Stimulated activated CD4-positive, alpha-beta T cell treated with anti-CD3 and anti-CD28 coated beads, Interleukin-1b, Interleukin-23, amount 100 ng/mL, for 1 hour (primary cell): Measurements from ENCODE around the gene CEP76.
"Not testable (repeated sequence)": the region's sequence is repeated elsewhere in the genome, so short reads cannot be mapped to it uniquely, and the experiment has no call there.

ENCODE experiments used
- DNase-seq, 2 donors: peaks; one replicate each; pipeline ENCODE4 v3.0.0-alpha.2; 2020; ENCODE audit warnings: low read depth in 2 of 2

Gene CEP76

DNA sequence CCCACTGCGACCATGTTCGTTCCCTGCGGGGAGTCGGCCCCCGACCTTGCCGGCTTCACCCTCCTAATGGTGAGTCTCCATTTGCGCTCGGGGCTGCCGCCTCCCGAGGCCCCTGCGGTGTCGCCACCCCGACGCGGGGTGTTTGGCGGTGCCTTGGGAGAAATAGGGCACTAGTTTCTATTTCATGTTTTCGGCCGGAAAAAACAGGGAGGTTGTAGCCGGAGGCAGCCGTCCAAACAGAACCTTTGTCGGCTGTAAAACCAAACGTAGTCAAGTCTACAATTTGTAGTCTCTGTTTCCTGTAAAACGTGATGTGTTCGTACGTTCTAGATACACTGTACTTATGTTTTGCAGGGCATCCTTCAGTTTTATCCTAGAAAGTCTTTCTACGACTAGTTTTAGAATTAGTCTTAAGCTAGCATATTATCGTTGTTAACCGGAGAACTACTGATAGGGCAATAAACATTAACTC is 609 bp upstream of the CEP76 start:
- DNase-seq, result no peak

DNA sequence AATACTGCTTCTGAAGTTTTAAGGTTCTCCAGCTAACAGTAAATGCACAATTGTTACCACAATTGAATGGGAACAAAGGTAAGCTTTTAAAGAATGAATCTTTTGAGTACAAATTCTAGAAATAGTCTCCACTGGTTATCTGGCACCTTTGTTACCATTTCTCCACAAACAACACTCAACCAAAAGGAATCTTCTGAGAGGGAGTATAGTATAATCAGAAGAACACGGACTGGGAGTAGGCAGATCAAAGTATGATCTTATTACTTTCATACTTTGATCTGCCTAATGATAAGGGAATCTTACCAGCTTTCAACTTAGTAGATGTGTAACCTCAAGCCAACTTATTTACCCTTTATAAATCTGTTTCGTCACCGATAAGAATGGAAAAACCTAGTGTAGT is 1.4 kb downstream of the CEP76 start:
- no peak for DNase-seq

DNA sequence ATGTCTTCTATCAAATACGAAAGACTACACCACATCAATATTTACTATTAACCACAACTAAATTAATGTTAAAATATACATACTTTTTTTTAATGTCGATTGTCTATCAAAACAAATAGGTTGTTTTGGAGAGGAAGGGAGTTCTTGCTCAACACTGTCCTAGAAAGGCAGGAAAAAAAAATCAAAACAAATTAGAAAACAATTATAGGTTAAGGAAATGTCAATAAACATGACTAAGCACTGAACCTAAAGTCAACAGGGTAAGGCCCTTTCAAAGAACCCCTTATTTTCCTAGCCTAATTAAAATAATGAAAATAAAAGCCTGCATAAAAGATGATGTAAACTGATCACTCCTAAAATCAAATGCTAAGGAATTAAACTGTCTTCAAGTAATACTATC is 2.8 kb downstream of the CEP76 start:
- no peak for DNase-seq

DNA sequence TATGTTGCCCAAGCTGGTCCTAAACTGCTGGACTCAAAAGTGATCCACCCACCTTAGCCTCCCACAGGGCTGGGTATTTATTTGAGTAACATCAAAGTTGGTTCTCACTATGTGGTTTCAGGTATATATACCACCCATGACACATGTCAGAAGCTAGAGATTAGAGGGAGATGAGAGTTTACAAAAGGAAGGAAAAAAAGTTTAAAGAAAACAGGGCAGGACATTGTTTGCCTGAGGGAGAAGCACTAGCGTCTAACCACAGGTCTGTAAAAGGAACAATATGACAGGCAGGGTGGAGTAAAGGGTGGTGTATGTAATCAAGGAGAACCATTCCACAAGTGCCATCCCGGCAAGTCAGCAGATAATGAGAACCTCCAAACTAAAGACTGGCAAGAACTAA is 8.5 kb downstream of the CEP76 start:
- no peak for DNase-seq

DNA sequence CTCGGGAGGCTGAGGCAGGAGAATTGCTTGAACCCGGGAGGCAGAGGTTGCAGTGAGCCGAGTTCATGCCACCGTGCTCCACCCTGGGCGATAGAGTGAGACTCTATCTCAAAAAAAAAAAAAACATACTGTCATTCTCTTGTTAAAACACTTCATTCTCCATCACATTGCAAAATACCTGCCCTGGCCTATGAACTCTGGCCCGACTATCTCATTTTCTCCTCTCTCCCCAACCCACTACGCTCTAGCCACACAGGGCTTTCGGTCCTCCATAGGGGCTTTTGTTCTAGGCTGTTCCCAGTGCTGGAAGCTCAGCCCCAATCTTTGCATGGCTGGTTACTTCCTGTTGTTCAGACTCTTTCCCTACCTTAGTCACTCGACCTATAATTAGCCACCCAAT is 10.3 kb downstream of the CEP76 start:
- DNase-seq, result no peak

DNA sequence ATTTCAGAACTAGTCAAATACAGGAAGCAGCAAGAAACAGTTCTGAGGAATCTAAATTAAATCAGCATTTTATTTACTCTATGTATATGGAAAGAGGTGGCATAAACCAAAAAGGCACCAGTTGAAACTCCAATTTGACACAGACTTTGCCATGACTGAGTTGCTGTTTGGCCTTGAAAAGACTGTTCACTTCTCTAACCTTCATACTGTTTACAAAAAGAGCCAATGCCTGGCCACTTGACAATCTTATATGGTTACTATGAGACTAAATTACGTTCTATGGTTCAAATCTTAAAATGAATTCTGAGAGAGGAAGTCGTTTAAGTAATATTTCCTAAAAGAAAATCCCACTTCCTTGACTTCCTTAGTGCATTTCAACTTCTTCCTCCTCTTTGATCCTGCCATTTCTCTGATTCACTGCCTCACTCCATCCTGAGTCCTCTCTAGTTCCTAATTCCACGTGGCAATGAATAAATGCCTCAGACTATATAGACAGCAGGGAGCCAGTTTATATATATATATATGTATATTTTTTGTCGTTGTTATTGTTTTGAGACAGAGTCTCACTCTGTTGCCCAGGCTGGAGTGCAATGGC is 13.2 kb downstream of the CEP76 start:
- DNase-seq, result no peak

DNA sequence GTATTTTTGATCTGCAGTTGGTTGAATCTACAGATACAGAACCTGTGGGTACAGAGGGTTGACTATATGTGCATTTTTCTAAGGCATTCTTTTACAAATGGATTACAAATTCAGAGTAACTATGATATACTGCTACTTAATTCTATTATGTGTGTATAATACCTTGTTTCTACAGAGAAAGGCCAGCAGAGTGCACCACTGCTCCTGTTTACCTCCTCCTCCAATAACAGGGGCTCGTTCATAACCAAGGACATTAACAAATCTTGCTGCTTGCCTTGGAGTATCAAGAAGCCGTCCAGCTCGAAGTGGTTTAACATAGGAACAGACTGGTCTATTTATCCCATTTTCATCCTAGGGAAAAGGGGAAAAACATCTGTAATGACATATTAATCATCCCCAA is 16.4 kb downstream of the CEP76 start:
- DNase-seq, result no peak

DNA sequence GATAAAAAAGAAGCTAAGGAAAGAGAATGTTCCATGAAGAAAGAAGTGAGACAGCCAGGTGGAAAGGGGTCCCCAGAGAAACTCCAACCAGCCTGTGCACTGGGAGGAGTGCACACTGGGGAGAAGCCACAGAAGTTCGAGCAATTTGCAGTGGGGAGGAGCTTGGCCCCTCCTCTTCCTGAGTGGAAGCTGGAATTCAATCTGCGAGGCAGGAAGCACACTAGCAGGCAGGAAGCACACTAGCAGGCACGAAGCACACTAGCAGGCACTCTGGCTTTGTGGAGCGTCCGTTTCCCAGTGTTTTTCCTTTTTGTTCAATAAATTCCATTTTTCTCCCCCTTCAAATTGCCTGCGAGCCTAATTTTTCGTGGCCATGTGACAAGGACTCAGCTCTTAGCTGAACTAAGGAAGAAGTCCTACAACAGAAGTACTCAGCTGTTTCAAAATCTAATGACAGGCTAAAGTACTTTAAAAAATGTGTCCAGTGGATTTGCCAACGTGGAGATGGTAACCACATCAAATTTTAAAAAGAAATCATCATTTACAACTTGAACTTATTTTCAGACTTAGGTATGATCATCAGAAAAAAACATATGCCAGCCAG is 23.2 kb downstream of the CEP76 start:
- DNase-seq, result no peak

DNA sequence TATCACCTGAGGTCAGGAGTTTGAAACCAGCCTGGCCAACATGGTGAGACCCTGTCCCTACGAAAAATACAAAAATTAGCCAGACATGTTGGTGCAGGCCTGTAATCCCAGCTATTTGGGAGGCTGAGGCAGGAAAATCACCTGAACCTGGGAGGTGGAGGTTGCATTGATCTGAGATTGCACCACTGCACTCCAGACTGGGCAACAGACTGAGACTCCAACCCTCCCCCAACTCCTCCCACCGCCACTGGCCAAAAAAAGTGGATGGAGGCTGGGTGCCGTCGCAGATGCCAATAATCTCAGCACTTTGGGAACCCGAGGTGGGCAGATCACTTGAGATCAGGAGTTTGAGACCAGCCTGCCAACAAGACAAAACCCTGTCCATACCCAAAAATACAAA is 34.5 kb downstream of the CEP76 start:
- DNase-seq, result no peak

DNA sequence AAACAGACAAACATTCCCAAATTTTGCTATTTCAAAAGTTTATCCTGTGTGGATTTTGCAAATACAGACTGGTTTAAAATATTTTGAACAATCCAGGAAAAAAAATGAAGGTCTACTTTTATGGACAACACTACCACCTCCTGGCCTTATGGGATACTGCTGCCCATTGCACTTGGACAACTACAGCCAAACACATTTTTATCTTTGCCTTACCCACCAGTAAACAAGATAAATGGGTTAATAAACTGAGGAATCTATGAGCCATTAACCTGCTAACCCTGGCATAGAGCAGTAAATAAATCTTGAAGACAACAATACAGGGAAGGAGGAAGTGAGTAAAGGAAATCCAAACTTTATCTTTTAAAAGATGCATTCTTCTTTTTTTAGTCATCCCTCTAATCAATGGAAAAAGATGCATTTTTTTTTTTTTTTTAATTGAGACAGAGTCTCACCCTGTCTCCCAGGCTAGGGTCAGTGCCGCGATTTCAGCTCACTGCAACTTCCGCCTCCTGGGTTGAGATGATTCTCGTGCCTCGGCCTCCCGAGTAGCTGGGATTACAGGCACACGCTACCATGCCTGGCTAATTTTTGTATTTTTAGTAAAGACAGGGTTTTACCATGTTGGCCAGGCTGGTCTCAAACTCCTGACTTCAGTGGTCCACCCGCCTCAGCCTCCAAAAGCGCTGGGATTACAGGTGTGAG is 42.5 kb downstream of the CEP76 start:
- DNase-seq, result no peak

DNA sequence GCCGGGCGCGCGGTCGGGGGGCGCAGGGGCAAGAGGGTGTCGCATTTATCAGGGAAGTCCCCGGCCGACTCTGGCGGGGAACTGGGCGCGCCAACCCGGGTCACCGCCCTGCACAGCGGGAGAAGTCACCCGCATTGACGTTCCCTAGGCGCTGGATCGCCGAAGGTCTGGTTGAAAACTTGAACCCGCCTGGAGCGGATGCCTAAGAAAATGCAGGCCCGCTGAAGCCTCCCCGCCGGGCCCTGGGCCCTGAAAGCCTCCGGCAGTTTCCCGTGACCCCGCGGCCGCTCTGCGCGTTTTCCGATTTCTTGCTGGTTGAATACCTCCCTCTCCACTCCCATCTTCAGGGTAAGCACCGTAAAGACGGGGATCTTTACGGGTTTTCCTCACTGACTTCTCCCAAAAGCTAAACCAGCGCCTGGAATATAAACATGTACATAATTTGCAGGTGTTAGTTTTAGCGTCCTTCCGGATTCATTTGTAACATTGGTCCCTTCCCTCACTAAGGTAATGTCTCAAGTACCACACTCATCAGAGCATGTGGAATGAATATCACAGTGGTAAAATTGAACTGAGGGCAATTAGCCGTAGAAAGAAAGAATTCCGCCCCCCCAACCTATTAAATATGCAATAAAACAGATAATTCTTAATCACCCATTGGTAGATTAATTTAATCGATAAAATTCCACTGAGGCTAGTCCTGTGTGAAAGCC is 43.9 kb downstream of the CEP76 start:
- DNase-seq, result no peak

DNA sequence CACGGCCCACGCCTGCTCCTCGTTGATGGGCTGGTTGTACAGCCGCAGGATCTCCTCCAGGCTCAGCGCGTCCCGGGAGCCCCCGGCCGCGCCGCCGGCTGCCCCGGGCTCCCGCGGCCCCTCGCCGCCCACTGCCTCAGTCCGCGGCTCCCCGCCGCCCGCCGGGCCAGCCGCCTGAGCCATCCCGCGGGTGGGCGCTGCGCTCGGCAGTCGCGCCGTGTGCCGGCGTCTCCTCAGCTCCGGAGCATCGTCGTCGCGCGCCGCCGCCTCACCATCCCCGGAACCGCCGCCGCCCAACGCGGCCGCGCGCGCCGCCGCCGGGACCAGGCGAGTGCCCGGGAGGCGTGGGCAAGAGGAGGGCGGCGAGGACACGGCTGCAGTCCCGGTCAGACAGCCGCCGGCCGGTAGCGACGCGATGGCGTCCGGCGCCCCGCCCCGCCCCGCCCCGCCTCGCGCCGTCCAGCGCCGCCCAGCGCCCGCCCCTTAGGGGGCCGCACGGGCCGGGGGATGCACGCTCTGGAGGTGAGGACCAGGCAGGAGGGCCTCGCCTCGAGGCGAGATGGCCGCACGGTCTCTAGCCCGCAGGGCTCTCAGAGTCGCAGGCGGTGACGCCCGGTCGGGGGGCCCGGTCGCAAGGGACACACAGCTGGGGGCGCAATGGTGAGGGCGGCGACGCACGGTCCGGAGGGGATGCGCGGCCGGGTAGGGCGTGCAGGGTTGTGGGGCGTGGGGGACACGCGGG is 44.7 kb downstream of the CEP76 start, which contains the start of gene SPIRE1:
Gene SPIRE1 (minus strand): TSS at position 424 of the 742 bp plus-strand sequence. CDS start 241 bp downstream, at position 183.
- no peak for DNase-seq

DNA sequence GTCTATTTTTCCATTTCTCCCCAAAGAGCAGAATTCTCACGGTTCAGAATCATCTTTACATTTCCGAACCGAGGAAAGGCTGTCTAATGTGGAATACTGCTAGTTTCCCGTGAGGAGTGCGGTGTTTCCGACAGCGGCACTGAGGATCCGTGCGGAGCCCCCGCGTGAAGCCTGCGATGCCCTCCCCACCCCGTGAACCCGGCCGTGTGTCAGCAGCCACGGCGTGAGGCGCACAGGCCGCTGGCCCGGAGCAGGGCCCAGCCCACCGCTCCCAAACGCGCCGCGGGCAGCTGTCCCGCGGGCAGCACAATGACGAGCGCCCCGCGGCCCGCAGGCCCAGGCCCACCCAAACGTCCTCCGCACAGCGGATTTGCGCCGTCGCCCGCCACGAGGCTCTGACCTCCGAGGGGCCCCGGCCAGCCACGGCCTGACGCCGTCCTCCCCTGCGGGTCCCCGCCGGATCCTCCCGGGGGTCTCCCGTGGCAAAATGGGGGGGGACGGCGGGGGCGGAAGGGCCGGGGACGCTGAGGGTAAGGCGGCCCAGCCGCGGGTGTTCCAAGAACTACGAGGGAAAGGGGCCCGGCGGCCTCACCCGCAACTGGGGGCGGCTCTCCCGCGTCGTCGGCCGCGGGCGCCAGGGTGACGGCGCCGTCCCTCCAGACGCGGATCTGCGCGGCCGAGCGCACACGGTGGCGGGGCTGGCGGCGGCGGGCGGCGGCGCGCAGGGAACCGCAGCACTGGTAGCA is 45.4 kb downstream of the CEP76 start:
- DNase-seq, result no peak

DNA sequence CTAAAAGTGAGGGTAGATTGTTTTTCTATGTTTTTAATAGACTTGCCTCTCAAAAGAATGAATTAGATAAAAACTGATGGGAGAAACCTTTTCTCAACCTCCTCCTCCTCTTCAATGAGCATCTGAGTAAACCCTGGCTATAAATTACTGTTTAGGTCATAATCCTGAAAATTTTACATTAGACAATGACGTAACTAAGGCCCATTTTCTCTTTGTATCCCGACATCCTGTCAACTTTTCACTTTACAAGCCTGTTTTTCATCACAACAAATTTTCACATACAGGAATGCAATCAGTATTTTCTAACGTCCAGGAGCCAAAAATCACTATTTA is 46.0 kb downstream of the CEP76 start:
- no peak for DNase-seq

DNA sequence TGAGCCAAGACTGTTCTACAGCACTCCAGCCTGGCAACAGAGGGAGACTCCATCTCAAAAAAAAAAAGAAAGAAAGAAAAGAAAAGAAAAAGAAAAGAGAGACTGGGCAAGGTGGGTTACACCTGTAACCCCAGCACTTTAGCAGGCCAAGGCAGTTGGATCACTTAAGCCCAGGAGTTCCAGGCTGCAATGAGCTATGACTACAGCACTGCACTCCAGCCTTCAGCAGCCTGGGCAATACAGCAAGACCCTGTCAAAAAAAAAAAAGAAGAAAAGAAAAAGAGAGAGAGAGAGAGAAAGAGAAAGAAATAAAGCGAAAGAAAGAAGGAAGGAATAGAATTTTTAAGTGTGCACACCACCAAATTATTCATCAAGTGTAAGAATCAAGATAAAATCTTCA is 47.6 kb downstream of the CEP76 start:
- no peak for DNase-seq

DNA sequence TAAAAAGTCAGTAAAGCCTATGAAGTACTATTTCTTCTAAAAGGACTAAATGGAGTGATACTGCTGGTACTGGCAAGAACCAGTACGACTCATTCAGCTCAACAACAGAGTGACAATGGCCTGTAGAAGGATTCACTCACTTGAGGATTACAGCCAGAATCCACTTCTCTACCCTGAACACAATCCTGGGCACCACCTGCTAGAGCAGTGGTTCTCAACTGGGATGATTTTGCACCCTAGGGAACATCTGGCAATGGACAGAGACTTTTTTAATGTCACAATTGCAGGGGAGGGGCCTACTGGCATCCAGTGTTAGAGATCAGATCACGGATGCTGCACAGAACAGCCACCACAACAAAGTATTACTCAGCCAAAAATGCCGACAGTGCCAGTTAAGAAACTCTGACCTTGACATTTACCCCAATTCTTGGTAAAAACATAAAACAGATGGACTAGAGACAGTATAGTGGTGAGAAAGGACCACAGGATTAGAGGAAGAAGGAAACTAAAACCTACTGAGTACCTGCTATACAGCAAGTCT is 49.6 kb downstream of the CEP76 start:
- DNase-seq, result no peak

DNA sequence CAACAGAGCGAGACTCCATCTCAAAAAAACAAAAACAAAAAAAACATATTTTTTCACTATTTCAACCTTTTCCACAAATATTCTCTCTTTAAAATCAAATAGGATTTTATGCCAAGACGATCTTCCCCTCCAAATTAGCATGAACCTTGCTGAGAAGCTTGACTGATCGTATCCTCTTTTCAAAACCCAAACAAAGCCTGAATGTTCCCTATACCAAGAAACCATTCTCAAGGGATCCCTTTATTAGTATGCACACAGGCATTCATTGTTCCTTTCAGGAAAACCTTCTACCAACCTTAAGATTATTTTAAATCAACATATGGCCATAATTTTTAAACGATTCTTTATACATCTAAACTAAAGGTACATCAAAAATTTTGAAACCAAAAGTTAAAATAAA is 50.9 kb downstream of the CEP76 start:
- DNase-seq, result no peak

DNA sequence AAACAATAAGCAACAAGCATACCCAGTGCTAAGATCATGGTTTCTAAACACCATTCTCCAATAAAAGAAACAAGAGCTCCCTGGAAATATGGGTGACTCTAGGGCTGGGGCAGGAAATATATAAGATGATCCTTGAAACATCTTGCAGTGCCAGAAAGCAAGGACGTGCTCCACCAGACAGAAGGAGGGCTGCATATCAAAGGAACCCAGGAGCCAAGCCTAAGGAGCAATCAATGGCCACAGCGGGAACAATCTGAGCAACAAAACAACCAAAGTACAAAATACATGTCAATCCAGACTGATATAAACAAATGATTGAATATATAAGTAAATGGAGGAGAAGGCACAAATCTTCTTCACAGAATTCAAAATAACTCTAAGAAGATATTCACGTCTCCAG is 54.8 kb downstream of the CEP76 start:
- no peak for DNase-seq

DNA sequence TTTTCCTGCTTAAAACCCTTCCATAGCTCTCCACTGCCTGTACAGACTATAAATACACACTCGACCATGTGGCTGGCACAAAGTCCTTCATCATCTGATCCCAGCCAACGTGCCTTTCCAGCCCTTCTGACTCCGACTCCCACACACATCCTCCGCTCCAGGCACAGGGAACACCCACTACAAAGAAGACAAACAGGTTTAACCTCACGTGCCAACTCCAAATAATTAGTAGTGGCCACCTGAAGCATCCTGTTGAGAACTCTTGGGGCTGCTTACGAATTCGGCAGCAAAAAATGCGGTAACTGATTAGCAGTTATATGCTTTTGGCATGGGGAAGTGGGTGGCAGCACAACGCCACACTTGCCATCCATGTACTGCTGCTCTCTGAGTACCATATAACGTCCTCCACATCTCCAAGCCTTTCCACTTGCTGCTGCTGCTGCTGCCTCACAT is 56.7 kb downstream of the CEP76 start:
- no peak for DNase-seq

DNA sequence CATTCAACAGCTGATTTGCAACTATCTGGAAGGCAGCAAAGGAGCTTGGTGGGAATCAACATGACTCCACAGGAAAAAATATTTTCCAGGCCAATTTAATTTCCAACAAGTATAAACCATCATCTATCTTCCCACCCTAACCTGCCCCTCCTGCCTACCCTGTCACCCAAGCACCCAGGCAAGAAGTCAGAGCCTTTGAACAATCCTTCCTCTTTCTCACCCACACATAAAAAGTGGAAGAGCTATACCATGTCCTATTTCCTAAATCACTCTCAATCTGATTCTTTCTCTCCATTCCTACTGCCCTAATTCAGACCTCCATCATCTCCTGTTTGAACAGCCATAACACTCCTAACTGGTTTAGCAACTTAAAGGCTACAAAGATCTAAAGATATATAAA is 57.3 kb downstream of the CEP76 start:
- DNase-seq, result no peak

DNA sequence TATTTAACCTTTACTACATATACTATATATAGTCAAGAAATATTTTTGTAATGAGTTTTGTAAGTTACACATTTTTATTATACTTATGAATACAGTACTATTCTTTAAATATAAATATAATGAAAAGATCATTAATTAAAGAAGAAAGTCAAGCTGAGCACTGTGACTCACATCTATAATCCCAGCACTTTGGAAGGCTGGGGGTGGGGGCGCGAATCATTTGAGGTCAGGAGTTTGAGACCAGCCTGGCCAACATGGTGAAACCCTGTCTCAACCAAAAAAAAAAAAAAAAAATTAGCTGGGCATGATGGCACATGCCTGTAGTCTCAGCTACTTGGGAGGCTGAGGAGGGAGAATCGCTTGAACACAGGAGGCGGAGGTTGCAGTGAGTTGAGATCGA is 58.8 kb downstream of the CEP76 start:
- DNase-seq, result not testable (repeated sequence)
